Activated CD8-positive, alpha-beta T cell treated with anti-CD3 and anti-CD28 coated beads for 36 hours (primary cell): Measurements from ENCODE around the gene OR10X1. TPM values are rescaled to one million over a fixed set of nuclear protein-coding genes. Genes with fewer than 3 reads are reported as not detected.

Source experiments
- ATAC-seq: fragments of 200-7000 bp; cut with Tn5 transposase; one replicate; pipeline ENCODE4 v1.10.0; 2021; ENCODE audit warnings: mild to moderate bottlenecking, moderate library complexity
- CTCF ChIA-PET: fragments of 350-600 bp; sonication (Branson Sonifier 250); formaldehyde crosslinking; loops from one replicate; lab custom pipeline; 2021; ENCODE audit warnings: antibody characterized with exemption; lab: Charles Lee
- POLR2A ChIA-PET: fragments of 350-600 bp; sonication (Branson Sonifier 250); formaldehyde crosslinking; loops from one replicate; lab custom pipeline; 2021; ENCODE audit warnings: antibody characterized with exemption; lab: Charles Lee
- DNase-seq: peaks from one replicate; pipeline ENCODE4 v3.0.0-alpha.2; 2020
- H3K27ac Mint-ChIP-seq: one replicate; pipeline ENCODE4 v1.8.0; 2021; ENCODE audit warnings: mild to moderate bottlenecking, mixed read lengths
- H3K27me3 Mint-ChIP-seq: one replicate; pipeline ENCODE4 v1.8.0; 2021; ENCODE audit warnings: mixed read lengths
- H3K36me3 Mint-ChIP-seq: one replicate; pipeline ENCODE4 v1.8.0; 2021; ENCODE audit warnings: low read depth, mixed read lengths
- H3K4me1 Mint-ChIP-seq: one replicate; pipeline ENCODE4 v1.8.0; 2021; ENCODE audit warnings: low read depth, mixed read lengths
- H3K4me3 Mint-ChIP-seq: one replicate; pipeline ENCODE4 v1.8.0; 2021; ENCODE audit warnings: mild to moderate bottlenecking, moderate library complexity, mixed read lengths
- H3K9me3 Mint-ChIP-seq: one replicate; pipeline ENCODE4 v1.8.0; 2021; ENCODE audit warnings: mixed read lengths
- CTCF ChIP-seq: fragments of 200-600 bp; IDR thresholded peaks from one replicate; pipeline ENCODE4 v1.8.0; 2022; ENCODE audit warnings: antibody characterized with exemption, mild to moderate bottlenecking
- intact Hi-C: fragments of 100-400 bp; cut with micrococcal nuclease; formaldehyde crosslinking; loops from one replicate; pipeline ENCODE4 v1.10.0; 2022
- total RNA-seq, 2 experiments: library from RNA; stranded (reverse); gene quantifications; one replicate each; pipeline ENCODE4 v1.2.3, GENCODE V29; 2021

OR10X1 gene, protein sequence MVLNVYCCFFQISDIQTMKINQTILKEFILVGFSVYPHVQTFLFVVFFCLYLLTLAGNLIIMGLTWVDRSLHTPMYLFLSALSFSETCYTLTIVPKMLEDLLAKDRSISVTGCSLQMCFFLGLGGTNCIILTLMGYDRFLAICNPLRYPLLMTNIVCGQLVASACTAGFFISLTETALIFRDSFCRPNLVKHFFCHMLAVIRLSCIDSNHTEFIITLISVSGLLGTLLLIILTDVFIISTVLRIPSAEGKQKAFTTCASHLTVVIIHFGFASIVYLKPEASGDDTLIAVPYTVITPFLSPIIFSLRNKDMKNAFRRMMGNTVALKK
- not detected for total RNA-seq

DNA sequence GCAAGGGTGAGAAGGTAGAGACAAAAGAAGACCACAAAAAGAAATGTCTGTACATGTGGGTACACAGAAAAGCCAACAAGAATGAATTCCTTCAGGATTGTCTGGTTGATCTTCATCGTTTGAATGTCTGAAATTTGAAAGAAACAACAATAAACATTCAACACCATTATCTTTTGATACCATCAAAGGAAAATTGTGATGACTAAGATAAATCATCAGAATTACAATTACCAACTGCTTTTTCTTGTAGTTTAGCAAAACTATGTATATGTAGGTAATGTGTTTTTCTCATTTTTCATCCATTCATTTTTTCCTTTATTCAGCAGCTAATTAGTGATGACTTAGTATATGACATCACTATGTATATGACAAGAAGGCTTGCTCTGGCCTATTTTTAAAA is at the start of gene OR10X1:
OR10X1 (minus strand) TSS at position 167 of the 400 bp plus-strand sequence; CDS start at position 167, 0 bp downstream.
- POLR2A ChIA-PET = no interaction called here
- H3K27ac Mint-ChIP-seq = no peak within 1 kb of the TSS
- TF ChIP-seq CTCF = no peak
- ATAC-seq (no peak), DNase-seq (no peak)
- H3K4me1 Mint-ChIP-seq = no peaks in the 10 kb centered on the region
- H3K9me3 Mint-ChIP-seq = no peaks in the 10 kb centered on the region
- H3K4me3 Mint-ChIP-seq = no peak within 1 kb of the TSS
- intact Hi-C loops = no loop called here
- CTCF ChIA-PET = no interaction called here
- no peaks in the 10 kb centered on the region for H3K36me3 Mint-ChIP-seq
- peaks cover 16% of the 10 kb centered on the region for H3K27me3 Mint-ChIP-seq

GRCh38 chr1:158613764-158614163 is 34.1 kb upstream of the OR10X1 start:
- intact Hi-C loops = no loop called here
- H3K36me3 Mint-ChIP-seq = no peaks in the 10 kb centered on the region
- H3K9me3 Mint-ChIP-seq = no peaks in the 10 kb centered on the region
- ChIA-PET CTCF (no interaction called here), POLR2A (no interaction called here)
- no peak overlapping the region for H3K27ac Mint-ChIP-seq
- no peak overlapping the region for H3K4me3 Mint-ChIP-seq
- DNase-seq = no peak
- H3K27me3 Mint-ChIP-seq = peaks cover 4% of the 10 kb centered on the region
- no peak for TF ChIP-seq CTCF
- ATAC-seq = no peak
- peaks cover 4% of the 10 kb centered on the region for H3K4me1 Mint-ChIP-seq

DNA sequence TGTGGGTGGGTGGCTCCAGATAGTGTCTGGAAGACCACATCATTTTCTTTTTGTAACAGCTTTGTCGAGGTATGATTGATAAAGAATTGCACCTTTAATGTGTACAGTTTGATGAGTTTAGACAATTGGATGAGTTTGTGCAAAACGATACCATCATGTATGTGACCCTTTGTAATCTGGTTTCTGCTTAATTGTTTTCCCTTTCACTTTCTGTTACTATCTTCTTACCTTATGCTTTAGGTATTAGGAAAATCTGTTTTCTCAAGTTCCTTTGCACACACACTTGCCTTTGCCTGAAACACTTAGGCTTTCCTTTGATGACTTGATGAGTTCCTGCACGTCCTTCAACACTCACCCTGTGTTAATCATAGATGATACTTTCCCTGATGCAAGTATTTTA is 32.2 kb upstream of the OR10X1 start:
- H3K9me3 Mint-ChIP-seq = no peaks in the 10 kb centered on the region
- H3K4me3 Mint-ChIP-seq = no peak overlapping the region
- CTCF ChIA-PET = no interaction called here
- POLR2A ChIA-PET = no interaction called here
- DNase-seq (no peak), ATAC-seq (no peak)
- H3K27me3 Mint-ChIP-seq = peaks cover 1% of the 10 kb centered on the region
- intact Hi-C loops = no loop called here
- no peak for TF ChIP-seq CTCF
- H3K4me1 Mint-ChIP-seq = peaks cover 4% of the 10 kb centered on the region
- H3K36me3 Mint-ChIP-seq = no peaks in the 10 kb centered on the region
- no peak overlapping the region for H3K27ac Mint-ChIP-seq

DNA sequence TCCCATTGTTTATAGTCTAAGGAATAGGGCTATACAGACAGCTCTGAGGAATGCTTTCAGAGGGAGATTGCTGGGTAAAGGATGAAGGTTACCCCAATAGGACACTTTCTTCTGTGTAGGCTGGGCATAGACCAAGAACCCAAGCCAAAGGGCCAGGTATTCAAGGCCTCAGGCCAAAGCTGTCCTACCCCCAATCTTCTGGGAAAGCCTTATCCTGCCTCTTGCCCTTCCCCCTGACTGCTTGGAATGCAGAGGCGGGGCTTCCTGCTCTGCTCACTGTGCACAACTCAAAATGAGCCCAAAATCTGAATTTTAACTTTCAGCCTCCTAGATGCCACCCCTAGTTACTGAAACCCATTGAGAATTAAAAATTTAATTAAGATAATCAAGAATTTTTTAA is 27.6 kb upstream of the OR10X1 start:
- DNase-seq (no peak), ATAC-seq (no peak)
- TF ChIP-seq CTCF = no peak
- H3K27me3 Mint-ChIP-seq = no peaks in the 10 kb centered on the region
- no peak overlapping the region for H3K27ac Mint-ChIP-seq
- no peak overlapping the region for H3K4me3 Mint-ChIP-seq
- ChIA-PET CTCF (interaction anchor here (1.0 kb wide), 1 partner anchor 20 kb away, joined by 3 read pairs; no protein-coding TSS in a partner anchor), POLR2A (no interaction called here)
- intact Hi-C loops = no loop called here
- peaks cover 4% of the 10 kb centered on the region for H3K4me1 Mint-ChIP-seq
- no peaks in the 10 kb centered on the region for H3K36me3 Mint-ChIP-seq
- no peaks in the 10 kb centered on the region for H3K9me3 Mint-ChIP-seq

GRCh38 chr1:158604968-158605367 is 25.3 kb upstream of the OR10X1 start, which contains the start of gene OR10Z1:
Gene OR10Z1 (plus strand): TSS chr1:158605268. CDS start chr1:158606439, 1,171 bp downstream.
- CTCF ChIA-PET = no interaction called here
- Mint-ChIP-seq H3K4me1 (no peaks in the 10 kb centered on the region), H3K27ac (no peak within 1 kb of the TSS), H3K9me3 (no peaks in the 10 kb centered on the region), H3K27me3 (no peaks in the 10 kb centered on the region), H3K4me3 (no peak within 1 kb of the TSS), H3K36me3 (no peaks in the 10 kb centered on the region)
- no peak for ATAC-seq
- no peak for DNase-seq
- no peak for TF ChIP-seq CTCF
- intact Hi-C loops = no loop called here
- POLR2A ChIA-PET = no interaction called here
